ENCODE data around the gene BTBD7.

Gene BTBD7

GRCh38 chr14:93328546-93328945 is 4.3 kb downstream of the BTBD7 start:
- no peak for DNase-seq

GRCh38 chr14:93326196-93326595 is 6.6 kb downstream of the BTBD7 start:
- DNase-seq, result no peak

DNA sequence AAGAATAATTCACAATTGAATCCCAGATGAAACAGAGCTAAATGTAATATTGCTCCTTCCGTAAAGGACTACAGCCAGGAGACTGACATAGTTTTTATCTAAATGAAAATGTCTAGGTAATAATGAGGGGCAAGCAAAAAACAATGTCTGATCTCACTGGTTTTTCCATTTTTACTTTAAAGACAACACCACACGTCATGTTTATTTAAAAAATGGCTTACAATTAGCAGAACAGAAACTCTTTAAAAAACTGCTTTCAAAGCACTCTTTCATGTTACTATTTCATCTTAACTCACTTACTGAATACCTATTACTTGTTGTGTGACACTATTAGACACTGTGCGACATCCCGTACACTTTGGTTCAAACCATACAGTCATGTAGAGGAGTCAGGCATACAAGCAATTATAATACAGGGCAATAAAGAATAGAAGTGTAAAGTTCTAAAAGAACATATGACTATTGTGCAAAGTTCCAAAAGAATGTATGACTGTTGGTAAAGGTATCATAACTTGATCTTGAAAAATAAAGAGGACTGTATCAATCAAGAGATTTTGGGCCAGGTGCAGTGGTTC is 9.1 kb downstream of the BTBD7 start:
- no peak for DNase-seq

DNA sequence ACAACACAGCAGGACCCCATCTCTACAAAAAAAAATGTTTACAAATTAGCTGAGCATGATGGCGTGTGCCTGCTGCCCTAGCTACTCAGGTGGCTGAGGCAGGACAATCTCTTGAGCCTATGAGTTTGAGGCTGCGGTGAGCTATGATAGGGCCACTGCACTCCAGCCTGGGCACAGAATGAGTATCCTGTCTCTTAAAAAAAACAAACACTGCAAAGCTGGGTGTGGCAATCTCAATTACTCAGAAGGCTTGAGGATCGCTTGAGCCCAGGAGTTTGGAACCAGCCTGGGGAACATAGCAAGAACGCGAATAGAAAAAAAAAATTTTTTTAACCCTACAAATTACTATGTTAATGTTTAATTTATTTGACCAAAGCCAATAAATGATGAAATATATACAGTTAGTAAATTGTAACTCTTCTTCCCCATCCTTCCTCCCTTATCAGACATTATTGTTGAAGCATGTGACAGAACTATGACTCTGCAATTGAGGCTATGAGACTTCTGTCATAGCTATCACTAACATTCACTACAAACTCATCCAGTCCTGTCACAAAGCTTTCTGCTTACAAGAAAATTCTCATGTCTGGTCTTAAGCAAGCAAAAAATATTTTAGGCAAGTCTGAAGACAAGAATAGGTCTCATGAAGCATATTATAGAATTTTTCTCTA is 9.8 kb downstream of the BTBD7 start:
- no peak for DNase-seq

GRCh38 chr14:93320489-93320888 is 12.3 kb downstream of the BTBD7 start:
- no peak for DNase-seq

GRCh38 chr14:93319958-93320357 is 12.9 kb downstream of the BTBD7 start:
- no peak for DNase-seq

DNA sequence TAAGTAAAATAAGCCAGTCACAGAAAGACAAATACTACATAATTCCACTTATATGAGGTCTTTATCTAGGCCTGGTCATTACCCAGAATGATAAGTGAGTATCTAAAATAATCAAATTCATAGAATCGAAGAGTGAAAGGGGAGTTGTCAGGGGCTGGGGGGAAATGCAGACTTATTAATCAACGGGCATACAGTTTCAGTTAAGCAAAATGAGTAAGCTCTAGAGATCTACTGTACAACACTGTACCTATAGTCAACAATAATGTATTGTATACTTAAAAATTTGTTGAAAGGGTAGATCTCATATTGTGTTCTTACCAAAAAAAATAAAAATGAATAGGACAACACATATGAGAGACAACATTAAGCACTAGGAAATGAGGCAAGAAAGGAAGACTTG is 13.3 kb downstream of the BTBD7 start:
- DNase-seq, result no peak

- no peak for DNase-seq
Observed at GRCh38 chr14:93318927-93319326, 13.9 kb downstream of the BTBD7 start.

- DNase-seq, result no peak
Observed at GRCh38 chr14:93317875-93318807, 14.7 kb downstream of the BTBD7 start.

DNA sequence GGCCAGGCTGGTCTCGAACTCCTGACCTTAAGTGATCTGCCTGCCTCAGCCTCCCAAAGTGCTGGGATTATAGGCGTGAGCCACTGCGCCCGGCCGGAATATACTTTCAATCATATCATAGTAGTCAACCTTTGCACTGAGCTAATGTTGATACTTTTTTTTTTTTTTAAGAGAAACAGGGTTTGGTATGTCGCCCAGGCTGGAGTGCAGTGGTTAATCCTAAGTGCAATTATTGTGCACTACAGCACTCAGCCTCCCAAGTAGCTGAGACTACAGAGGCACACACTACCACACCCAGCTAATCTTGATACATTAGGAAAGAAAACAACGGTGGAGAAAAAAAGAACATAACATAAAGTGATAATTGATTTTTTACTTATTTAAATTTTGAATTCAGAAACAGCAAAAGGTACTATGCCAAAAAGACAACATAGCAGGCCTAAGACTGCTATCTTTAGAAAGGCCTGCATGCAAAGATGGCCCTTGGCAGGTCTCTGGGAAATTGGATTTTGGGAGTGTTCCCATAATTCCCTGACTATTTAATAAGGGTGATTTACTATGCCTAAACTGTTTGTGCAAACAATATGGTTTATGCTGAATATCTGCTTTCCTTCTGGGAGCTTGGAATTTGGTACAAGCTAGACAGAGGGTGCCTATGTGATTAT is 15.5 kb downstream of the BTBD7 start:
- DNase-seq, result no peak

- DNase-seq, result no peak
Observed at GRCh38 chr14:93316716-93317115, 16.1 kb downstream of the BTBD7 start.

DNA sequence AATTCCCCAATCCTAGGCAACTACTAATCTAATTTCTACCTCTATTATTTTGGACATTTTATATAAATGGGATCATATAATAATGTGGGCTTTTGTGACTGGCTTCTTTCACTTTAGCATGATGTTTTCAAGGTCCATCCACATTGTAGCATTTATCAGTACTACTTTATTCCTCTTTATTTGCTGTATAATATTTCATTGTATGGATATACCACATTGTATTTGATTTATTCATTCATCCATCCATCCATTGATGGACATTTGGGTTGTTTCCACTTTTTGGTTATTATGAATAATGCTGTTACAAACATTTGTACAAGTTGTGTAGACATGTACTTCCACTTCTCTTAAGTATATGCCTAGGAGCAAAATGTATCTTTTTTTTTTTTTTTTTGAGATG is 17.3 kb downstream of the BTBD7 start:
- DNase-seq, result no peak

DNA sequence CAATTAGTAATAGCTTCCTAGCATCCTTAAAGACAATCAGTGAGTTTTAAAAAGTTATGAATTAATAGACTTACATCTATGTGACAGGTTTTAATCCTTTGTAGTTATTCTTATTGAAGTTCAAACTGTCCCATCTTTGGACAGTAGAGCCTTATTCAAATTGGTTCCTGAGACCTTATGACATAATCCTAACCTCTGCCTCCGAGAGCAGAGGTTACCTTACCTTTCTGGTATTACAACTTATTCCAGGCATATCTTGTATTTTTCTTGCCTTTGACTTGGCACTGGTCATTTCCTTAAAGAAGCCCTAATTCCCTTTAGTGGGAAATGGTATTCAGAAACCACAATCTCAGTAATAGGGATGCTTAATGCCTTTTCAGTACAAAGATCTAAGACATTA is 21.8 kb downstream of the BTBD7 start:
- no peak for DNase-seq

GRCh38 chr14:93309427-93309966 is 23.3 kb downstream of the BTBD7 start:
- DNase-seq, result no peak

GRCh38 chr14:93308686-93309345 is 24.0 kb downstream of the BTBD7 start:
- DNase-seq, result no peak

- no peak for DNase-seq
Observed at GRCh38 chr14:93306812-93307211, 26.0 kb downstream of the BTBD7 start.

GRCh38 chr14:93305725-93306418 is 27.0 kb downstream of the BTBD7 start:
- DNase-seq, result no peak

DNA sequence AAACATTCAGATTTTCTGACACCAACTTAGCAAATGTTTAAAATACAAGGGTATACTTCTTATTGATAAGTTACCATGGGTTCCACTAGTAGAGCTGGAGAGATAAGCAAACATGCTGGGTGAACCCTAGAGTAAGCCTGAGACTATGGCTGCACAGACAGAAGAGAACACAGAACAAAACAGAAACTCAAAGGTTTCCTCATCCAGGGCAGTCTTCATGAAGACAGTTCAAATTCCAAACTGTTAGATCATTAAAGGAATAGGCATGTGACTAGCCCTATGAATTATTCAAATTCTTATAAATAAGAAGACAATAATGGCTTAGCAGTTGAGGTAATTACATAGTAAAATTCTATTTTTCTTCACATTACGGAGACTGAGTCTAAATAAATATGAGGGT is 28.1 kb downstream of the BTBD7 start:
- no peak for DNase-seq

DNA sequence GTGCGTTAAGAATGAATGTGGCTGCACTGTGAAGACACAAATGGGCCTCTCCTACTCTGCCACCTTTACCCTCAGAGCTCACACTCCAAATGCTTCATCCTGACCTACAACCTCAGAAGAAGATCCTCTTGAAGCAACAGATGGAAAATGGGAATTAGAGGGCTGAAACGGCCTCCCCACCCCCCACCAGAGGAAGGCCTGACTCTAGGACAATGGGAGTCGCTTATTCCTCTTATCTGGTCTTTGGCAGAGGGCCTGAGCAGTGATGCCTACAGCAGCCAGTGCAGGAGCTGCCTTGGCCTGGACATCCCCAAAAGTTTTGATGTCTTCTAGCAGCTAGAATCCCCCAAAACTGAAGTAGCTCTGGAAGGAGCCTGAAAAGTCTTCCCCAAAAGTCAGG is 29.2 kb downstream of the BTBD7 start:
- no peak for DNase-seq

DNA sequence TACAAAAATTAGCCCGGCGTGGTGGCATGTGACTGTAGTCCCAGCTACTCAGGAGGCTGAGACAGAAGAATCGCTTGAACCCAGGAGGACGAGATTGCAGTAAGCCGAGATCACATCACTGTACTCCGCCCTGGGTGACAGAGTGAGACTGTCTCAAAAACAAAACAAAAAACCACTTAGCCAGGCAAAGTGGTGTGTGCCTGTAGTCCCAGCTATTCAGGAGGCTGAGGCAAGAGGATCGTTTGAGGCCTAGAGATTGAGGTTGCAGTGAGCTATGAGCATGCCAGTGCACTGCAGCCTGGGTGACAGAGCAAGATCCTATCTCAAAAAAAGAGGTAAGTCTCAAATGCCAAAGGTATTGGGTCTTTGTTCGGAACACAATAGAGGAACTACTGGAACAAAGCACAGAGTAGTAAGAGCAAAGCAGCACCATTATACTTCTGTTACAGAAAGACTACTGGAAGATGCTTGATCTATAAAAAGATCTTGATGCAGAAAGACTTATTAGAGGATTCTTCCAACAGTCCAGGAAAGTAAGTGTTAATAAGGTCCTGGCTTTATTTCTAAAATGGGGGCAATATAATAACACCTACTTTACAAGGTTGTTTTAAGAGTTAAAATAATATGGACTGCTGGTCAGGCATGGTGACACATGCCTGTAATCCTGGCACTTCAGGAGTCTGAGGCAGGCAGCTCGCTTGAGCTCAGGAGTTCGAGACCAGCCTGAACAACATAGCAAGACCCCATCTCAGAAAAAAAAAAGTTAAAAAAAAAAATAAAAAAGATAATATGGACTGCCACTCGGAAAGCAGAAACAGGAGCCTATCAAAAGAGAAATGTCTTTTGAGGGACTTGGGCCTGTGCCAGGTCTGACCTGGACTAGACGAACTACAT is 29.9 kb downstream of the BTBD7 start:
- DNase-seq, result no peak
